CD4-positive, alpha-beta T cell treated with Interleukin-4 for 1 hour (primary cell): ENCODE measurements around the gene MAMDC2.

Source experiments
- DNase-seq, 2 donors: peaks; one replicate each; pipeline ENCODE4 v3.0.0-alpha.2; 2020 to 2022

MAMDC2 gene, protein sequence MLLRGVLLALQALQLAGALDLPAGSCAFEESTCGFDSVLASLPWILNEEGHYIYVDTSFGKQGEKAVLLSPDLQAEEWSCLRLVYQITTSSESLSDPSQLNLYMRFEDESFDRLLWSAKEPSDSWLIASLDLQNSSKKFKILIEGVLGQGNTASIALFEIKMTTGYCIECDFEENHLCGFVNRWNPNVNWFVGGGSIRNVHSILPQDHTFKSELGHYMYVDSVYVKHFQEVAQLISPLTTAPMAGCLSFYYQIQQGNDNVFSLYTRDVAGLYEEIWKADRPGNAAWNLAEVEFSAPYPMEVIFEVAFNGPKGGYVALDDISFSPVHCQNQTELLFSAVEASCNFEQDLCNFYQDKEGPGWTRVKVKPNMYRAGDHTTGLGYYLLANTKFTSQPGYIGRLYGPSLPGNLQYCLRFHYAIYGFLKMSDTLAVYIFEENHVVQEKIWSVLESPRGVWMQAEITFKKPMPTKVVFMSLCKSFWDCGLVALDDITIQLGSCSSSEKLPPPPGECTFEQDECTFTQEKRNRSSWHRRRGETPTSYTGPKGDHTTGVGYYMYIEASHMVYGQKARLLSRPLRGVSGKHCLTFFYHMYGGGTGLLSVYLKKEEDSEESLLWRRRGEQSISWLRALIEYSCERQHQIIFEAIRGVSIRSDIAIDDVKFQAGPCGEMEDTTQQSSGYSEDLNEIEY

GRCh38 chr9:70043689-70044489 is at the start of gene MAMDC2:
TSS of gene MAMDC2 (plus strand) at chr9:70043848. CDS start at chr9:70044198, 350 bp downstream.
- no peak for DNase-seq

DNA sequence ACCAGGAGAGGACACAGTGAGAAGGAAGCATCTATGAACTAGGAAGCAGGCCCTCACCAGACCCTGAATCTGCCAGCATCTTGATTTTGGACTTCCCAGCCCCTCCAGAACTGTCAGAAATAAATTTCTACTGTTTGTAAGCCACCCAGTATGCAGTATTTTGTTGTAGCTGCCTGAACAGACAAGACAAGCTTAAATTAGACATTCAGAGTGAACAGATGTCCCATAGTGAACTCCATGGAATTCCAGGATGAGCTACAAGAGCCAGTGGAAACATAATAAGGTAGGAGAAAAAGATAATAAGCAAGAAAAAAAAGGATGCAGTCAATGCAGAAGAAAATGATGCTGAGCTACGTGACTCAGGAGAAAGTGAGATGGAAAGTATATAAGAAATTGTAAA is 47.8 kb upstream of the MAMDC2 start:
- DNase-seq = no peak

DNA sequence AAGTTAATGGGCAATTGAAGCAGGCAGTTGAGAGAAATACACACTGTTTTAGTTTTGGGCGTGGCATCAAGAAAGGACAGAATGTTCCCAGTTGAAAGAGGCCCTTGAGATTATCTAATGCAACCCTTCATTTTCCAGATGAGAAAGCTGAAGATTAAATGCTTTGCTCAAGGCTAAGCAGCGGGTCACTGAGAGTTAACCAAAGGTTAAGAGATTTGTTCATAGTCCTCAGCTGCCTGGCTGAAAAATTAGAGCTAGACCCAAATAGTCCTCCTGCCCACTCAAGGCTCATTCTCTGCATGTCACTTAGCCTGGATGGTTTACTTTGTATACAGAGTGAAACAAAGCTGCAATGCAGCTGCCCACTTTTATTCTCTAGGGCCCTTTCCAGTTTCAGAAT is 46.7 kb upstream of the MAMDC2 start:
- DNase-seq = no peak

GRCh38 chr9:69997524-69997923 is 46.1 kb upstream of the MAMDC2 start:
- DNase-seq = no peak

- no peak for DNase-seq
Measured at GRCh38 chr9:69999315-69999714, 44.3 kb upstream of the MAMDC2 start.

DNA sequence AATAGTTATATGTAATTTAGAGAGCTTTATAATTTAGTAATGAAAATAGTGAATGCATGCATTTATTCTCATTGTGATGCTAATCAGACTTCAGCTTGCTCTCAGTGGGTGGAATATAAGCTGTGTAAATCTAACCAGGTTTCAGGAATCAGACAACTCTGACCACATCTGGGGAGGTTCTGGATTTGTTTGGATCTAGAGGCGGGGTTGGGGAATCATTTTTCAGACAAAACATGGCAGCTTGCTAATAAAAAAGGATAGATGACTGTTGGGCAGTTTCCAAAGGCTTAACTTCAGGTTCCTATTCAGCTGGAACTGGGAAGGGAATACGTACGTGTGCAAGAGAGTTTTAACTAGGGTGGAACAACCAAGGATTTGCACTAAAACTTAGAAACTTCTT is 43.2 kb upstream of the MAMDC2 start:
- DNase-seq = no peak

DNA sequence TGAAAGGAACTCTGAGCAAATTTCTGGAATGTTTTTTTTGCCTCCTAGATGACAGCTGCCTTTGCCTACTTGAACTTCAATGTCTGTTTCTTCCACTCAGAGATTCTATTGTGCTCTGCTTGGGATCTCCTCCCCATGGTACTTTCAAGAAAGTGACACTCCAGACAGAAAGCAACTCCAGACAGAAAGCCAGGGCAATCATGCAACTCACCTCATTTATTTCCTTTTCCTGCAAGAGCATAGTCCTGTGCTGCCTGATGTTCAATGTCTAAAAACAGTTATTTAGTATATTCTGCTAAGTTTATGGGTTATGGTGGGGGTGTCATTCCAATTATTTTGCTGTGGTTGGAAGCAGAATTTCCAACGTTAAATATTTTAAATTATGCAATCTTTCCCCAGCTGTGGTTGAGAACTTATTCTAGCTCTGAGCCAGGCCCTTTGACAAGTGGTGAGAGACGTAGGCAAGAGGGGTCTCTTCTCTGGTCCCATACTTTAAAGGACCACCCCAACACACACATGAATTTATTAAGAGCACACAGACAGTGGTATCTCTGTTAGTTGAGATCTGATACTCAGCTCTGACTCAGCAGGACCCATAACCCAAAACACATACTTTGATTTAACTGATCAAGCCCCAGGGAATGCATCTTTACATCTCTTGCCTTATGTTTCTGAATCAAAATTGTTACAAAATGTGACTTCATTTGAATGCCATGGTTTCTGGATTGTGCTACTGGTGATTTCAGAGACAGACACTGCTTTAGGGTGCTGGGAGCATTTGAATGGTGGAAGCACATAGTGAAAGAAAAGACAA is 39.5 kb upstream of the MAMDC2 start:
- no peak for DNase-seq

DNA sequence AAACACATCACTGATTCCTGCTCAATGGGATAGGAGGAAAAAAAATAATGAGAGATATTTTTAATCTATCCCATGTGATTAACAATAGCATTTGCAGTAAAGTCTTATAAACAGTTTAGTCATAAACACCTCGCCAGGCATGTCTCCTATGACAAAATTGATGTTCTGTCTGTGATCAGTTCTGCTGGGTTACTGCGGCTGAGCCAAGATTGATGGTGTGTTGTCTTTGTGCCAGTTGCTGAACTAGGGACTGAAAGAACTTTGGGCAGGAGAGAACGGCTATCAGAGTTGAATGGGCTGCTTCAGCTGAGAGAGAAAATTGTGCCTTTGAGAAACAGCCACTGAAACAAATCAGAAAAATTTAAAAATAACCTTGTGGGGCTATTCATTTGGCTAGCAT is 37.3 kb upstream of the MAMDC2 start:
- DNase-seq = no peak

DNA sequence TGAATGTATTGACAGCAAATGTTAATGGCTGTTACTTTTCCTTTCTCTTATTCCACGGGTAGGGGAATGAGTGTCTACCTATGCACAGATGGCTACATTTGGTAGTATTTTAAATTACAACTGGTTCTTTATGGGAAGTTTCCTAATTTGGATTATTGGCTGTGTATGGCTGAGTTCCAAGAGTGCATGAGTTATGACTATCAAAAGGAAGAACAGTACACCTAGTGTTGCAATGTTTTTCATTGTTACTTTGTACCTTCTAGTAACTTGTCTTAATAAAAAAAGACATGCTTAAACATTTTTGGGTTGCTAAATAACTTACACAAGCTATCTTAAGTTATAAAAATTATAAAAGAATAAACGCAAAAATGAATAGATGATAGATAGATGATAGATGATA is 35.8 kb upstream of the MAMDC2 start:
- no peak for DNase-seq

DNA sequence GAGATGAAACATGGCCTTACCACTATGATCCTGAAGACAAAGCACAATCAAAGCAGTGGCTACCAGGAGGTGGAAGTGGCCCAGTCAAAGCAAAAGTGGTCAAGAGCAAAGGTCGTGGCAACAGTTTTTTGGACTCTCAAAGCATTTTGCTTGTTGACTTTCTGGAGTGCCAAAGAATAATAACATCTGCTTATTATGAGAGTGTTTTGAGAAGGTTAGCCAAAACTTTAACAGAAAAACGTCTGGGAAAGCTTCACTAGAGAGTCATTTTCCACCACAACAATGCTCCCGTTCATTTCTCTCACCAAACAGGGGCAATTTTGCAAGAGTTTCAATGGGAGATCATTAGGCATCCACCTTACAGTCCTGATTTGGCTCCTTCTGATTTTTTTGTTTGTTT is 33.6 kb upstream of the MAMDC2 start:
- no peak for DNase-seq

DNA sequence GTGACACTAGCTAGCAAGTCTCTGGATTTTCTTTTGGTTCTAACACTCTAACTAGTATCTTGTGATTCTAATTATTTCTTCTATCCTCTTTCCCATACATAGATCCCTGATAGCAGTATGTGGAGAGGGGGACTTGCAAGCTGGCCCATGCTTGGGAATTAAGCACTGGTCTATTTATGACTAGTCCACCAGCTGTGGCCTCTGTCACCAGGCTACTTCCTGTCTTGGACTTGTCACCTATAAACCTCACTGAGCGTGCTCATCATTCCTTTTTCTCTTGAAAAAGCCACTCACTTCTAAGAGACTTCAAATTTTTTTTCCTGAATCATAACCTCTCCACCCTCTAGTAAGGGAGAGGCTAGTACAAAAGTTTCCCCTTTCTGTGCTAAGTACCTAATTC is 32.3 kb upstream of the MAMDC2 start:
- DNase-seq = no peak

DNA sequence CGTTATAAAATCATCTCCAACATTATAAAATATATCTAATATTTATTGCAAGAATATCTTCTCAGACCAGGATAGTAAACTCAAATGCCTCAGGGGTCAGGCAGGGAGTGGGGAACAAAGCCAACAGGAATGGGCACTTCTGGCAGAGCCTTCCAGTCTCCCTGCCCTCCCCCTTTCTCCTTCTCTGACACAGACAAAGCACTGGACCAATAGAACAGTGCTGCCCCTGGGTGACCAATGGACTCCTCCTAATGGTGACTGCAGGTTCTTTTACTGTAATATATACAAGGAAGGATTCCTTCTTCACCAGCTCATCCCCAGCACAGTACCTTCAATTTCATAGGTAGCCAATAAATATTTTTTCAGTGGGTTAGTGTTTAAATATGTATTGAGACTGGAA is 31.1 kb upstream of the MAMDC2 start:
- no peak for DNase-seq

DNA sequence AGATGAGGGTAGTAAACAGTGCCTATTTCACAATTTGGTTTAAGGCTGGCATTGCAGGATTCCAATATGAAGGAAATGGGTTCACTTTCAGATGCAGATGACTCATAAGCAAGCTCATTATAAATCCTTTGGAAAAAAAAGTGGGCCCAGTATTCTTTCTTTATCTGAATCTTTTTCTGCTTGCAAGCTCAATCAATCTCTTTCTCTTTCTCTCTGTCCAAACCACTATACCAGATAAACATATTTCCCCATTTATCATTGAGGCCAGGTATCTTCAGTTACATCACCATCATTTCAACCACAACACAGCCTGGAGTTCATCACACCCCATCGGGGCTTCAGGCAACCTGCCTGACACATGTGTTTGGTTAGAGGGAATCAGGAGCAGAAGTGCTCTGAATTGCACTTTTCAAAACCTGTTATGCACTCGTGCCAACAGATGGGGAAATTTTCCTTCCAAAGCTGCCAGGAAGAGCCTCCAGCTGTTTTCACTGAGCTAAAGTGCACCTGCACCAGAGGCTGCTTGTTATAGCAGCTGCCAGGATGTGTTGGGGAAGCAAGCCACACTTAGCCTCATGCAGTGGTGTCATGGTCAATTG is 30.0 kb upstream of the MAMDC2 start:
- DNase-seq = no peak

- no peak for DNase-seq
Measured at GRCh38 chr9:70015099-70015498, 28.5 kb upstream of the MAMDC2 start.

DNA sequence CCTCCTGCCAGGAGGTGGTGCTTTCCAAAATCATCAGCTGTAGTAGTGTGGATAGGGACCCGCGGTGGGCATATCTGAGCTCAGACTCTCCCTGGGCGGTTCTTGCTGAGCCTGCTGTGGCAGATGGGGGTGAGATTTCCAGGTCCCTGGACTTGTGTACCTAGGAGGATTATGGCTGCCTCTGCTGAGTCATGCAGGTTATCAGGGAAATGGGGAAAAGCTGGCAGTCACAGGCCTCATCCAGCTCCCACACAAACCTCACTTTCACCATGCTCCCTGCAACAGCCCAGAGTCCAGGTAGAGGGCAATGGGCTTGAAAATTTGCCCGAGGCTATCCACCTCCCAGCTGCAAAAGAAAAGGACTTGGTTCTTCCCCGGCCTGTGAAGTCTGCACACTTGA is 23.4 kb upstream of the MAMDC2 start:
- no peak for DNase-seq

DNA sequence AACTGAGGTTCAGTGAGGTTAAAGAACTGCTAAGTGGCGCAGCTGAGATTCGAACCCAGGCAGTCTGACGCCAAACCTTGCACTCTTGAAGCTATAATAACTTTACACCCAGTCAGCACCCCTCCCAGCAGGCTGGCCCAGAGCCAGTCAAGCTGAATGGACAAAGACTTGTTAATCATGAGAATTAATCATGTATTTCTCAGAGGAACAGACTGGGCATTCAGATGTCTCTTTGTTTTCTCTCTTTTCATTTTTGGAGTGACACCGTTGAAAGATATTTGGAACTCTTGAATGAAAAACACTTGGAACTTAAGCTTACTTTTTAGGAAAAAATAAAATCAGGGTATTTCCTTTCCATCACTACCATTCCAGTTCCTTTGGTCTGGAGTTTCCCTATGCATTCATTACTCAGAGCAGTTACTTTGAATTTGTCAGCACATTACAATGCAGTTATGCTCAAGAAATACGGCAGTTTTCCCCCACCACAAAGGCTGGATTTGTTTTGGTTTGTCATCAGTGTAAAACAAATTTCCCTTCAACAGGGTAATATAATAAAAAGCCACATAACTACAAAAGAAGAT is 22.6 kb upstream of the MAMDC2 start:
- no peak for DNase-seq

GRCh38 chr9:70028287-70028686 is 15.4 kb upstream of the MAMDC2 start:
- DNase-seq = no peak

GRCh38 chr9:70030156-70030555 is 13.5 kb upstream of the MAMDC2 start:
- no peak for DNase-seq

- DNase-seq = no peak
Measured at GRCh38 chr9:70031141-70031545, 12.5 kb upstream of the MAMDC2 start.

GRCh38 chr9:70034271-70034711 is 9.4 kb upstream of the MAMDC2 start:
- DNase-seq = no peak

DNA sequence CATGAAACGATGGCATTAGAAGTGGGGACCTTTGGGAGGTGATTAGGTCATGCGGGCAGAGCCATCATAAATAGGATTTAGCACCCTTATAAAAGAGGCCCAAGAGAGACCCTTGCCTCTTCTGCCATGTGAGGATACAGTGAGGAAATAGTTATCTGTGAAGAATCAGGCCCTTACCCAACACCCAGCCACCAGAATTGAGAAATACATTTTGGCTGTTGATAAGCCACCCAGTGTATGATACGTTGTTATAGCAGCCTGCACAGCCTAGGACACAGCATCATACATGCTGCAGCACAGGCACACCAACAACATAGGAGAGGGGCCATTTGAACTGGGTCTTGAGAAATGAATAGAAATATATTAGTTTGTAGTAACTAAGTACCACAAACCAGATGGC is 8.0 kb upstream of the MAMDC2 start:
- DNase-seq = no peak

- no peak for DNase-seq
Measured at GRCh38 chr9:70036641-70037040, 7.0 kb upstream of the MAMDC2 start.
